T-helper 9 cell (primary cell): ENCODE data around the gene RRAS.
A peak's percentile ranks its signal among the peaks of the same experiment; 100 is the strongest.
"Not testable (repeated sequence)": the region's sequence is repeated elsewhere in the genome, so short reads cannot be mapped to it uniquely, and the experiment has no call there.

Source experiments
- DNase-seq: peaks from one replicate; pipeline ENCODE4 v3.0.0-alpha.2; 2020

The RRAS gene

DNA sequence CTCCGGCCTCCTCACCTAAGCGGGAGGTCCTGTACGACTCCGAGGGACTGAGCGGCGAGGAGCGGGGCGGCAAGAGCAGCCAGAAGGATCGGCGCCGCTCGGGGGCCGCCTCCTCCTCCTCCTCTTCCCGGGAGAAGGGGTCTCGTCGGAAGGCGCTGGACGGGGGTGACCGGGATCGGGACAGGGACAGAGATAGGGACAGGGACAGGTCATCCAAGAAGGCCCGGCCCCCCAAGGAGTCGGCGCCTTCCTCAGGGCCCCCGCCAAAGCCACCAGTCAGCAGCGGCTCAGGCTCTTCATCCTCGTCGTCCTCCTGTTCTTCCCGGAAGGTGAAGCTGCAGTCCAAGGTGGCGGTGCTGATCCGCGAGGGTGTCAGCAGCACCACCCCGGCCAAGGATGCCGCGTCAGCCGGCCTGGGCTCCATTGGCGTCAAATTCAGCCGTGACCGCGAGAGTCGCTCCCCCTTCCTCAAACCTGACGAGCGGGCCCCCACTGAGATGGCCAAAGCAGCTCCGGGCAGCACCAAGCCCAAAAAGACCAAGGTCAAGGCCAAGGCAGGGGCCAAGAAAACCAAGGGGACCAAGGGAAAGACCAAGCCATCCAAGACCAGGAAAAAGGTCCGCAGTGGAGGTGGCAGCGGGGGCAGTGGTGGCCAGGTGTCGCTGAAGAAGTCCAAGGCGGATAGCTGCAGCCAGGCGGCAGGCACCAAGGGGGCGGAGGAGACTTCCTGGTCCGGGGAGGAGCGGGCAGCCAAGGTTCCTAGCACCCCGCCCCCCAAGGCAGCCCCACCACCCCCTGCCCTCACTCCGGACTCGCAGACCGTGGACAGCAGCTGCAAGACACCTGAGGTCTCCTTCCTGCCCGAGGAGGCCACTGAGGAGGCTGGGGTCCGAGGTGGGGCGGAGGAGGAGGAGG, 12.9 kb upstream of the RRAS start:
- DNase-seq, result no peak

DNA sequence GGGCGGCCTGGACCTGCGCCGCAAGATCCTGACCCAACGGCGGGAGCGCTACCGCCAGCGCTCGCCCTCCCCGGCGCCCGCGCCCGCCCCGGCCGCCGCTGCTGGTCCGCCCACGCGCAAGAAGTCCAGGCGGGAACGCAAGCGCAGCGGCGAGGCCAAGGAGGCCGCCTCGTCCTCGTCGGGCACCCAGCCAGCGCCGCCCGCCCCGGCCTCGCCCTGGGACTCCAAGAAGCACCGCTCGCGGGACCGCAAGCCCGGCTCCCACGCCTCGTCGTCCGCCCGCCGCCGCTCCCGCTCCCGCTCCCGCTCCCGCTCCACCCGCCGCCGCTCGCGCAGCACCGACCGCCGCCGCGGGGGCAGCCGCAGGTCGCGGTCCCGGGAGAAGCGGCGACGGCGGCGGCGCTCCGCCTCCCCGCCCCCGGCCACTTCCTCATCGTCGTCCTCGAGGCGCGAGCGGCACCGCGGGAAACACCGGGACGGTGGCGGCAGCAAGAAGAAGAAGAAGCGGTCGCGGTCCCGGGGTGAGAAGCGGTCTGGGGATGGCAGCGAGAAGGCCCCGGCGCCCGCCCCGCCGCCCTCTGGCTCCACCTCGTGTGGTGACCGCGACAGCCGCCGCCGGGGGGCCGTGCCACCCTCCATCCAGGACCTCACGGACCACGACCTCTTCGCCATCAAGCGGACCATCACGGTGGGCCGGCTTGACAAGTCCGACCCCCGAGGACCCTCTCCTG, 12.0 kb upstream of the RRAS start:
- no peak for DNase-seq

DNA sequence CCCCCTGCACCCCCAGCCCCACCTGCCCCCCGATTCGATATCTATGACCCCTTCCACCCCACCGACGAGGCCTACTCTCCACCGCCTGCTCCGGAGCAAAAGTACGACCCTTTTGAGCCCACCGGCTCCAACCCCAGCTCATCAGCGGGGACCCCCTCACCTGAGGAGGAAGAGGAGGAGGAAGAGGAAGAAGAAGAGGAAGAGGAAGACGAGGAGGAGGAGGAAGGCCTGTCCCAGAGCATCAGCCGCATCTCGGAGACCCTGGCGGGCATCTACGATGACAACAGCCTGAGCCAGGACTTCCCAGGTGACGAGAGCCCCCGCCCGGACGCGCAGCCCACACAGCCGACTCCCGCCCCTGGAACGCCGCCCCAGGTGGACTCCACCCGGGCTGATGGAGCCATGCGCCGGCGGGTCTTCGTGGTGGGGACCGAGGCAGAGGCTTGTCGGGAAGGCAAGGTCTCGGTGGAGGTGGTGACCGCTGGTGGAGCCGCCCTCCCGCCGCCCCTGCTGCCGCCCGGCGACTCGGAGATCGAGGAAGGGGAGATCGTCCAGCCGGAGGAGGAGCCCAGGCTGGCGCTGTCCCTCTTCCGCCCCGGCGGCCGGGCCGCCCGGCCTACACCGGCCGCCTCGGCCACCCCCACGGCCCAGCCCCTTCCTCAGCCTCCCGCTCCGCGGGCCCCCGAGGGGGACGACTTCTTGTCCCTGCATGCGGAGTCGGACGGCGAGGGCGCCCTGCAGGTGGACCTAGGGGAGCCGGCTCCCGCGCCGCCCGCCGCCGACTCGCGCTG, 11.3 kb upstream of the RRAS start:
- no peak for DNase-seq

DNA sequence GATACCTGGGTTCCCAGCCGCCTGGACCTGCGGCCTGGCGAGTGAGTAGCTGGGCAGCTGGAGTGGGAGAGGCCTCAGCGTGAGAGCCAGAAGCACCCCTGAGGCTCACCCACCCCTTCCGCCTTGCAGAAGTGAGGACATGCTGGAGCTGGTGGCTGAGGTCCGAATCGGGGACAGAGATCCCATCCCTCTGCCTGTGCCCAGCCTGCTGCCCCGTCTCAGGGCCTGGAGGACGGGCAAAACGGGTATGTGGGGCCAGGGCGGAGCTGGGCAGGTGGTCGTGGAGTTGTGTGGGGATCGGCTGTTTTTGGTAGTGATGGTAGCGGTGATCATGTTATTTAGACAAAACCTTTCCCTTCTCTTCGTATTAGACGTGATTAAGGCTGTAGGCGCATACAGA, 6.6 kb upstream of the RRAS start:
- DNase-seq, result no peak

DNA sequence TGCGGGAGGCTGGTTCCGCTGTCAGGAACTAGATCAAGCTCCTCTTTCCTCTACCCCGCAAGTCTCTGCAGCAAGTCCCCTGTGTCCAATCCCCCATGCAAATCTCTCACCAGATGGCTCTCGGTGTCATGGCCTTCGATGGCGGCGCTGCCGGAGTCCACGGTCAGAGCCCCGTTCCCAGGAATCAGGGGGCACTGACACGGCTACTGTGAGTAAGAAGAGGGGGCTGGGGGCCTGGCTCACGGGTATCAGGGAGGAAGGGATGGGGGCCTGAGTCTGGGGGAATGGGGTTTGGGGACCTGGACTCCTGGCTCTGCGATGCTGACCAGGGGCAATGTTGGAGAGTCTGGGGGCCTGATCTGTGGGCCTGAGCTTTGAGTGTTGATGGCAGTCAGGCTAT, 6.1 kb upstream of the RRAS start:
- DNase-seq, result no peak

DNA sequence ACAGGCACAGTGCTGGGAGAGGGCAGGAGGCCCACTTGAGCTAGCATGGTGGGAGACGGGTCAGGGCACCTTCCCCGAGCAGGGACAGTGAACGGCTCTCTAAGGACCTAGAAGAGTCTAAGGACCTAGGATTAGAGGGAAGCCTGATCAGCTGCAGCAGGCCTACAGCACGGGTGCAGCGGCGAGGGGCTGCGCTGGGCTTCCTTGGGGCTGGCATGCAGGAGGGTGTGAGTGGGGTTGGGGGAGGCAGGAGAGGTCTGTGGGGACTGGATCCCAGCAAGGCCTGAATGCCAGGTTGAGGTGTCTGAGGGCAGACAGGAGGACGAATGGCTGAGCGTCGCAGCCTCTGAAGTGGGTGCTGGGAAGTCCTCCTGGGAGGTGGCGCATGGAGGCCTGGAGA, 5.6 kb upstream of the RRAS start:
- no peak for DNase-seq

DNA sequence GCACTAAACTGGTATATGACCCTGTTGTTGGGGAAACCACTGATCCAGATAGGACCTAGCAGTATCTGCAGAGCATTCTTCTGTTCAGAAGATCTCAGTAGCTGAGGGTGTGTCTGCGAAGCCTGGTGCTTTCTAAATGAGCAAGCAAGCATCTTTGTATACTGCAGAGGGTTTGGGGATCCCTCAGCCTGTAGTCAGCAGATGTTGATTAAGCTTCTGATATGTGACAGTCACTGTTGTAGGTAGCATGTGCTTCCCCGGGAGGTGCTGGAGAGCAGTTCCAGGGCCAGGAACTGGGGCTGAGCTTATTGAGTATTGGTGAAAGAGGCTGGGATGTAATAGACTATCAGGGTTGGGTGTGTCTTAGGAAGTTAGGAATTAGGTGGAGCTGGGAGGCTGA, 3.5 kb upstream of the RRAS start:
- no peak for DNase-seq

DNA sequence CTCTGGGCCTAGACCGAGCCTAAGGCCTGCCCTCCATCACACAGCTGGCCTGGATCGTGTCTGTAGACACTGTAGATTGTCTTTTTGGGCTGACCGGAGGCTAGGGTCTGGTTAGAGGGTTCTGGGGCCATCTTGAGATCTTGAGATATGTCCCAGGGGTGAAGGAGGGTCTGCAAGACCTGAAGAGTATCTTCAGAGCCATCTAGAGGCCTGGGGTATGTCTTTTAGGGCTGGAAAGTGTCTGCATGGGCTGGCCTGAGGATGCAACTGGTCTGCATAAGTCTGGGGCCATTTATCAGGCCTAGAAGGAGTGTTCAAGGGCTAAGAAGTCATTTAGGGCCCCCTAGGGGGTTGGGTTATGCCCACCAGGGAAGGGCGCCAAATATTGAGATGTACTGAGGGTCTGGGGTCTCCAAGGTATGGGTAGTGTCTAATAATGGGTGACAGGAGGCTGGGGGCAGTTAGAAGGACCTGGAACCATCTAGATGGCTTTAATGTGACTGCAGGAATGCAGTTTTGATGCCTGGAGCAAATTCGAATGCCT, 2.6 kb upstream of the RRAS start:
- DNase-seq, result no peak

DNA sequence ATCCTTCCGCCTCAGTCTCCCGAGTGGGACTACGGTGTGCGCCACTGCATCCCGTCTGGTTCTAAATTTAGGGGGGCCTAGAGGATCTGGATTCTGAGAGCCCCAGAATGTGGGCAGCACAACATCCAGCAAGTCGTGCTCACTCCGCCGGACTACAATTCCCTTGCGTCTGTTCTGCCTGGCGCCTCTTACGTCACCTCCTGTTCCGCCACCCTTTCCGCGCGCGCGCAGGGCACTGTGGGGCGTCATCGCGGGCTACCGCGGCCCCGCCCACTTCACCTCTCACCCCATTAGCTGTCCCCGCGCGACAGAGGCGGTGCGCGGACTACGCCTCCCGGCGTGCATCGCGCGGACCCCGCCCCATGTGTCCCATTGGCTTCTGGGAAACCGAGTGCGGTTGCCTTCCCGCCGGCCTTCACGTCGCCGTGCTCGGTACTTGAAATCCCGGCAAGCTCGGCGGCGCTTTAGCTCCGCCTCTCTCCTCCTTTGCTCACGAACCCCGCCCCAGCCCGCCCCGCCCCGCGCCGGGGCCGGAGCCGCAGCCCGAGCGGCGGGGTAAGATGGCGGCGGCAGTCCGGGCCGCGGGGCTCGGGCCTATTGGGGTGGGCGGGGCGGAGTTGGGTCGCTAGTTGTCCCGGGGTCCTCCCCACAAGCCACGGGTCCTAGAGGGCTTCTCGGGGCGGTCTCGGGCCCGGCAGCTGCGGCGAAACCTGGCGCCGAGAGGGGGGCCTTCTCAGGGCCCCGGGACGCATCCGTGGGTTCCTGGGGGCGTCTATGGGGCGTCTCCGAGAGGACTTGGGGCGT, 1.9 kb upstream of the RRAS start, which contains the start of gene SCAF1:
Gene SCAF1 (plus strand): TSS at position 522 of the 804 bp plus-strand sequence. CDS start 2,818 bp downstream, outside the sequence.
- DNase-seq, result peak; percentile 97

DNA sequence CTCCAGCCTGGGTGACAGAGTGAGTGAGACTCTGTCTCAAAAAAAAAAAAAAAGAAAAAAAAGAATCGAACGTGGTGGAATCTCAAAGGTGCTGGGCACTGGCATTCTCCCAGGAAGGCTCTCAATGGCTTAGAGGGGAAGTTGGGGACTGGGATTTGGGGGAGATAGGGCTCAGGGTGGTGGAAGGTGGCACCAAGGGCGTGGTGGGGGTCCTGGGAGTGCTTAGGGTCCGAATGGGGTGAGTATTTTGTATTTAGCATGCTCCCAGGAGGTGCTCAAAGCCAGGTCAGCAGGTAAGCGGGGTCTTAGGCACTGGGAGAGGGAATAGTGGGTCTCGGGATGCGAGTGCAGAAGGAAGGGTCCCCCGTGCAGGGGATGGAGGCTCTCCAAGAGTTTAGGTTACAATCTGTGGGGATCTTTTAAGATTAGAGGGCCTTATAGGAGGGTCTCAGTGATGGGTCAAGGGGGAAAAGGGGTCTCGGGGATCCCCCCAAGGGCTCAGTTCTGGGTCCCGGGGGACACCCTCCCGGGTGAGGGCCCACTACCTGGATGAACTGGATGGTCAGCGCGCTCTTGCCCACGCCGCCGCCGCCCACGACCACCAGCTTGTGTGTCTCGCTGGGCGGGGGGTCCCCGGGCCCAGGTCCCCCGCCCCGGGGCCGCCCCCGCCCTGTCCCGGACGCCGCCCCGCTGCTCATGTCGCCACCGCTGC, 386 bp downstream of the RRAS start:
- DNase-seq, result no peak

DNA sequence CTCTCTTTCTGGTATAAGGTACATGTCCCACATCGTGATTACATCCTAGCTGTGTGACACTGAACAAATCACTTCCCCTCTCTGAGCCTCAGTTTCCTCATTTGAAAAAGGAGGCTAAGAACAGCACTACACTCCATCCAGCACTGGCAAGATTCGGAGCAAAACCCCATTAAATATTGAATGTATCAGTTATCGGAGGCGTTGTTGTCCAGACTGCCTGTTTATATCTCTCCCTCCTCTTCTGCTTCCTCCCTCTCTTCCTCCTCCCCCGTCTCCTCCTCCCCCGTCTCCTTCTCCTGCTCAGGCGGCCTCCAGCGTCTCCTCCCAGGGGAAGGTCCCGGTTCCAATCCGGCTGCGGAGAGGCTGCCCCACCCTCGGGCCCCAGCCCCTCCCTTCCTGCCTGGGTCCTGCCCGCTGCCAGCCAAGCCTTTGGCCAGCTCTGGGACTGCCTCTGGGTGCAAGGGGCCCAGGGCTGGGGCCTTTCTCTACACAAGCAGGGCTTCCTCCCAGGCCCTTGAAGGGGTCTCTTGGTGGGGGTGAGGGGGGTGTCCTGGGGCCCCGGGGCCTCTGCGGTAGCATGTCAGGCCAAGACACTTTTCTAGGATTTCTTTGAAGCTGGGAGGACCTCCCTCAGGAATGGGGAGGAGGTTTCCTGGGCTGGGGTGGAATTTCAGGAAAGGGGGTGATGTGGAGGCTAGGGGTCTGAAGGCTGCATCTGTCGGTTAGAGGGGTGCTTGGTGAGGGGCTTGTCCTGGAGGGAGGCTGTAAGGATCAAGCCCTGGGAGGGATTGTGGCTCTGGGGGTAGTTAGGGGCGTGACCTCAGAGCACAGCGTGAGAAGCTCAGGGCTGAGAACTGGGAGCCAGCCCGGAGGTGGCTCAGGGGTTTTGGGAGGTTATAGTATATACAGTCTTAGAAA, 1.9 kb downstream of the RRAS start:
- DNase-seq, result no peak

DNA sequence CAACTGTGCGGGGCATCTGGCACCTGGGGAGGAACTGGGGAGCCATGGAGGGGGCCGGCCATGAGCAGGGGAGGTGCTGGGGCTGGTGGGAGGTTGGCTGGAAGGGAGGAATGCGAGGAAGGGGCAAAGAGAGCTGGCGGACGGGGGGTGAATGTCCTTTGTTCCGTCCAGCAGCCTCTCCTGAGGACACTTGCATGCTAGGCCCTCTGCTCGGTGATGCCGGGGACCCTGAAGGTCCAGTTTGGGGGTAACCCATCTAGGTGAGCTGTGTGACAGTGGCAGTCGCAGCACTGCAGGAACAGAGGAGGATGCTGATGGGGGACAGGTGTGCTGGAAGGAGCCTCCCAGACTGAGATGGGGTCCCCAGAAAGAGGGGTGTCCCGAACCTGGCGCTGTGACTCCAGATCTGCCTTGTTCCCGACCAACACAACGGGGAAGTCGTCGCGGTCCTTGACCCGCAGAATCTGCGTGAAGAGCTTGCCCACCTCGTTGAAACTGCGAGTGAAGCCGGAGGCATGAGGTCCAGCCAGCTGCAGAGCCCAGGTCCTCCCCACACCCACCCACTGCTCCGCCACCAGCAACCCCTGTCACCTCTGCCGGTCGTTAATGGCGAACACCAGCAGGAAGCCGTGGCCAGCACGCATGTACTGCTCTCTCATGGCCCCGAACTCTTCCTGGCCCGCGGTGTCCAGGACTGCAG, 3.6 kb downstream of the RRAS start:
- no peak for DNase-seq

DNA sequence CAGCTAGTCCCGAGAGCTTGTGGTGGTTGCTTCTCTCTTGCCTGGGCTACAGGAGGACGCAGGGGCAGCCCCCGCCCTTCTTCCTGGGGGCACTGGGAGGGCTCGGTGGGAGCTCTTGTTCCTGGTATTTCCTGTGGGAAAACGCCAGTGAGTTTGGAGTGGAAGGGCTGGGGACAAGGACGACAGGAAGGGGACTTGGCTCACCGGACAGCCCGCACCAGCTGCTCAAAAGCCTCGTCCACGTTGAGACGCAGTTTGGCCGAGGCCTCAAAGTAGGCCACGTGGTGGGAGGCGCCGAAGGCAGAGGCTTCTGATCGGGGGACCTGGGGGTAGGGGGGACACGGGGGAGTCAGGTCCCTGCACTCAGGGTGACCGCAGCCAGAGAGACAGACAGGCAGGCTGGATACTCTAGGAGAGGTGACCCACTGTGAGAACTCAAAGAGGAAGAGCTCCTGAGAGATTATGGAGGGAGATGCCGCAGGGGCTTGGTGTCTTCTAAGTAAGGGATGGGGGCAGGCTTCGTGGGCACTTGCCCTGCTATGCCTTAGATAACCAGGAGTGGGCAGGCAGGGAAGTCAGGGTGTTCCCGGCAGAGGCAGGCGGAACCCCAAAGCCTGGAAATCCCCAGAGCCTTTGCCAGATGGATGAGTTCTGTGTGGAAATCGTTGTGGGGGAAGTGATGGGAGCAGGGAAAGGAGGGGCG, 4.3 kb downstream of the RRAS start:
- DNase-seq, result no peak

DNA sequence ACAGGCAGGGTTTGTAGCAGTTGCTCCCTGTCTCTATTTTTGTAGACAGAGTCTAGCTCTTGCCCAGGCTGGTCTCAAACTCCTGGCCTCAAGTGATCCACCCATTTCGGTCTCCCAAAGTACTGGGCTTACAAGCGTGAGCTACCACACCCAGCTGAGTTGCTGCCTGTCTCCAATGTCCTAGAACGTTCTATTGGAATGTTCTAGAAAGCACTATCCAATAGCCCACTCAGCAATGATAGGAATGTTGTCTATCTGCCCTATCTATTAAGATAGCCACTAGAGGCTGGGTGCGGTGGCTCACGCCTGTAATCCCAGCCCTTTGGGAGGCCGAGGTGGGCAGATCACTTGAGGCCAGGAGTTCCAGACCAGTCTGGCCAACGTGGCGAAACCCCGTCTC, 6.7 kb downstream of the RRAS start:
- DNase-seq, result not testable (repeated sequence)

DNA sequence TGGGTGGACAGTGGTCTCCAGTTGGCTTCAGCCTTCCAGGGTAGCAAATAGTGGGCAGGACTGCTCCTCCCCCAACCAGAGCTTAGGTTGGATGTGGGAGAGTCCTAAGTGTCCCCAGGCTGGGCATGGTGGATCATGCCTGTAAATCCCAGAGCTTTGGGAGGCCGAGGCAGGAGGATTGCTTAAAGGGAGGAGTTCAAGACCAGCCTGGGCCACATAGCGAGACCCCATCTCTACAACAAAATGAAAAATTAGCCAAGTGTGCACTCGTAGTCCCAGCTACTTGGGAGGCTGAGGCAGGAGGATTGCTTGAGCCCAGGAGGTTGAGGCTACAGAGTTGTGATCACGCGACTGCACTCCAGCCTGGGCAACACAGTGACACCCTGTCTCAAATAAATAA, 7.4 kb downstream of the RRAS start:
- DNase-seq, result no peak

DNA sequence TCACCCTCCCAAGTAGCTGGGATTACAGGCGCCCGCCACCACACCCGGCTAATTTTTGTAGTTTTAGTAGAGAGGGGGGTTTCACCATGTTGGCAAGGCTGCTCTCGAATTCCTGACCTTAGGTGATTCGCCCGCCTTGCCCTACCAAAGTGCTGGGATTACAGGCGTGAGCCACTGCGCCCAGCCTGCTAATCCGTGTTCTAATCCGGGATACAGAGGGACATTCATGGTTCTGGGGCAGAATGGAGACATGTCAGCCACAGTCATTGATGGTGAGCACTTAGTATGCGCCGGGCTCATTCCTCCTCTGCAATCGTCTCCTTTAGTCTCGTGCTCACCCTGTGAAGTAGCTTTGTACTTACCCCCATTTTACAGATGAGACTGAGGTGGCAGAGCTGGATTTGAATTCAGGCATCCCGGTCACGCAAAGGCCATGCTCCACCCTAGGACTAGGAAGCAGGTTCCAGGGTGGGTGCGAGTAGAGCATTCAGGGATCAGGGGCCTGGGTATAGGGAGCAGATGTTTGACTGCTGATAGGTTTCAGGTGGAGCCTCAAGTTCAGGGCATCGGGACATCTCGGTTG, 8.2 kb downstream of the RRAS start:
- no peak for DNase-seq

DNA sequence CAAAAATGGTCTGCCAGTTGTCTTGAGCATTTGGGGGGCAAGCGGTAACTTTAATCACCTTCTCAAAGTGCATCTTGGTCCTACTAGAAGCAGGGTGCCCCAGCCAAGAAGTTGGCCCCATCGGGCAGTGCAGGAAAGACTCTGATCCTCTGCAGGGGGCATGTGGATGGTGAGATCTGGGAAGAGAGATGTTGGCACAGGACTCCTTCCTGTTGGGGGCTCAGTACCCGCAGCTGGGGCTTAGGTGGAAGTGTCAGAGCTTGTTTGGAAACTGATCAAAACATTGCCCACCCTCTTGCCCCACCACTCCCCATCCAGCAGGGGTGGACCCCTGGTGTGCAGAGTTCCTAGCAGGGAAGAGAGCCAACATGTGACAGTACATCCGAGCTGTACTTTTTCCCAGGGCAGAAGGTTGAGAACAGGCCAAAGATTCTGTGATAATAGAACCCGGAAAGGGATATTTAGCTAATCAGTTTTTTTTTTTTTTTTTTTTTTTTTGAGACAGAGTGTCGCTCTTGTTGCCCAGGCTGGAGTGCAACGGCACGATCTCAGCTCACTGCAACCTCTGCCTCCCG, 8.8 kb downstream of the RRAS start:
- DNase-seq, result no peak

DNA sequence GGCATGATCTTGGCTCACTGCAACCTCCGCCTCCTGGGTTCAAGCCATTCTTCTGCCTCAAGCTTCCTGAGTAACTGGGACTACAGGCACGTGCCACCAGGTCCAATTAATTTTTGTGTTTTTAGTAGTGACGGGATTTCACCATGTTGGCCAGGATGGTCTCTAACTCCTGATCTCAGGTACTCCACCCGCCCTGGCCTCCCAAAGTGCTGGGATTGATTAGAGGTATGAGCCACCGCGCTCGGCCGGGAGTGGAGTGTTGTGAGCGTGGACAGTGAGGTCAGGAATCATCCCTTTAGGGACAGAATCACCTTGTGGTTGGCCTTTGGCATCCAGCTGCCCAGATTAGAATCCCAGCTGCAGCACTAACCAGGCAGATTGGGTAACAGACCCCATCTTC, 10.3 kb downstream of the RRAS start:
- no peak for DNase-seq
